HG03442 (cell line): Measurements from ENCODE around the gene RUNDC3A.
A peak's percentile ranks its signal among the peaks of the same experiment; 100 is the strongest.
"Not testable (repeated sequence)": the region's sequence is repeated elsewhere in the genome, so short reads cannot be mapped to it uniquely, and the experiment has no call there.

ENCODE experiments used
- ATAC-seq: cut with Tn5 transposase; IDR thresholded peaks from one replicate; pipeline ENCODE4 v1.9.1; 2021; ENCODE audit warnings: mild to moderate bottlenecking, moderate library complexity; ENCODE audit not compliant: unreplicated experiment

The RUNDC3A gene

DNA sequence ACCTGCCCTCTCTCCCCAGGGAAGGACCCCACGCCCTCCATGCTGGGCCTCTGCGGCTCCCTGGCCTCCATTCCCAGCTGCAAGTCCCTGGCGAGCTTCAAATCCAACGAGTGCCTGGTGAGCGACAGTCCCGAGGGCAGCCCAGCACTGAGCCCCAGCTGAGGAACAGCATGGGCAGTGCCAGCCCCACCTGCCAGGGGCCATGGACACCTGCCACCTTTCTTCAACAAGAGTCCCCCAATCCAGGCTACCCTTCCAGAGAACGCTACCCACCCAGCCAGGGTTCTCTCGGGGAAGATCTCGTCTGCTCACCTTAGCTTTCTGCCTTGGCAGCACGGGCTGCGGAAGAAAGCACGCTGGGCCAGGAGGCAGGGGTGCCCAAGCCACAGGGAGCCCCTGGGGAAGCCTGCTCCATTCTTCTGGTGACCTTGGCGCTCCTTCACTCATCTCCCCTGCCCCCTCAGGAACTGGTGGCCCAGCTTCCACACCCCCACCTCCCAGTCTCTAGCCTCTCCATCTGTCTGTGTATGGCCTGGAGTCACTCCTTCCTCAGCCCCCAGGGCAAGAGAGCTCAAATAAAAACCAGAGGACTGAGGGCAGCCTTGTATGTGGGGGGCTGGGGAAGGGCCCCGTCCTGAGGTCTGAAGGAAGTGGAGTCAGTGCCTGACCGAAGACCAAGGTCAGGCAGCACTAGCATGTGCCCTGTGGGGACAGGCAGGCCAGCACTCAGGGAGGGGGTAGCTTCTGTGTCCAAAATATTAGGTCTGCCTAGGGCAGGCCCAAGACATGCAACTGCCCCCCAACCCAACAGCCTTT is 9.9 kb downstream of the RUNDC3A start:
- no peak for ATAC-seq

DNA sequence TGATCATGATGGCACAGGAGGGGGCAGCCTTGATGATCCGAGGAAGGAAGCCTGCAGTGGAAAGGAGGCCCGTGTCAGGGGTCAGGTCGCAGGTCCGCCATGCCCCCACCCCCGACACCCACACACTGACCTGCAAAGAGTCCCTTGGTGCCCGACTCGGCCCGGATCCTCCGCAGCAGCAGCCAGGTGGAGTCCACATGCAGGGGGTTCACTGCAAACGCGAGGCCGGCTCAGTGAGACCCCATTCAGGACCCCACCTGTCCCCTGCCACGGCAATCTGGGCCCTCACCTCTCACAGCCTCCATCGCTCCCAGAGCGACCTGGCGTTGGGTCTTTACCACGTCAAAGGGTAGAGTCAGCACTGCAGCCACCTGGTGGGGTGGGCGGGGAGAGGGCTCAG is 11.7 kb downstream of the RUNDC3A start:
- no peak for ATAC-seq

DNA sequence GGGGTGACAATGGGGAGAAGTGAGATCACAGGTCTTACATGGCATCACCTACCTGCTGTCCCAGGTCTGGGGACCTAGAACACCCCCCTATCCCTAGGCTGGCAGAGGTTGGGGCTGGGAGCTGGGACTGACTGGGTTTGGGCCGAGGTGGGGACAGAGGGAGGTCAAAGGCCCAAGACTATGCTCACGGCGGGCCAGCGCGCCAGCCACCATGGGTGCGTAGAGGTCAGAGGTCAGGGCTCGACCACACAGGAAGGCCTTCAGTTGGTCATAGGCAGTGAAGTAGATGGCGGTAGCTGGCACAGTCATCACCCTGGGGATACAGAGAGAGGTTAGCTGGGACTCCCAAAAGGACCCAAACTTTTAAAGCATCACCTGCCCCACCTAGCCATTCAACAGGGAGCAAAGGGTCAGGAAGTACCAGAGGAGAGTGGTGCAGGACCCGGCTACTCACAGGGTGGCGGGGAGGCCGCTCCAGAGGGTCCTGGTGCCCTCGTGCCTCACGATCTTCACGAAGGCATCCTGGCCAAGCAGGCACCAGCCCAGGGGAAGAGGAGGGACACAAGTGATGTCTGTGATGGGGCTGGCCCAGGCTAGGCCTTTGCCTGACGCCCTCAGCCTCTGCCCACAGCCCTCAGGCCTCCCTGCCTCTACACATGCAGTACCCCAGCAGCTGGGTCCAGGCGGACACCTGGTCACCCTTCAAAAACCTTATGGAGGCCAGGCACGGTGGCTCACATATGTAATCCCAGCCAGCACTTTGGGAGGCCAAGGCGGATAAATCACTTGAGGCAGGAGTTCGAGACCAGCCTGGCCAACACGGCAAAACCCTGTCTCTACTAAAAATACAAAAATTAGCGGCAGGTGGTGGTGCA is 13.1 kb downstream of the RUNDC3A start:
- ATAC-seq = no peak

DNA sequence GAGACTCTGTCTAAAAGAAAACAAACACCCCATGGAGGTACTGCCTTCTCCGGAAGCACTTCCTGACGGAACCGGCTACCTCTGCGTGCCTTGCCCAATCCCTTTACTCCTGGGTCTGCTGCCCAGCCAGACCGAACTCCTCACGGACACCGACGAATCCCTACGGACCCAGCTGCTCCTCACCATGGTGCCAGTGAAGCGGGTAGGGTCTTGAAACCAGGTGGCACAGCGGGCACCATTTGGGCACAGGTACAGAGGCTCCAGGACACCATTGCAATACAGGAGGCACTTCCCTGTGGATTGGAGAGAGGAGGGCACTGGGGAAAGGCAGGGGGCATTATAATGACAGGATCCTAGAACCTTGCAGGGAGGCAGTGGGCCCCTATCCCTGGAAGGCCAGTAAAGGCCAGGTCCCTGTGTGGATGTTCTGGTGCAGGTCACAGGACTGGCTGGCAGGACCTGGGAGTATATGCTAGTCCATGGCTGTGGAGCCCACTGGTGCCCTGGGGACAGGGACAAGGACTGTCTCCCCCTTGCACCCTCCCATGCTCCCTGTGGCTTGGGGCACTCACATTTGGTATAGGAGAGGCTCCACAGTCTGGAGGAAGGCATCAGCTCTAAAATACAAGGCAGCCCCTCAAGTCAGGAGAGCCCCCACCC is 14.0 kb downstream of the RUNDC3A start:
- no peak for ATAC-seq

DNA sequence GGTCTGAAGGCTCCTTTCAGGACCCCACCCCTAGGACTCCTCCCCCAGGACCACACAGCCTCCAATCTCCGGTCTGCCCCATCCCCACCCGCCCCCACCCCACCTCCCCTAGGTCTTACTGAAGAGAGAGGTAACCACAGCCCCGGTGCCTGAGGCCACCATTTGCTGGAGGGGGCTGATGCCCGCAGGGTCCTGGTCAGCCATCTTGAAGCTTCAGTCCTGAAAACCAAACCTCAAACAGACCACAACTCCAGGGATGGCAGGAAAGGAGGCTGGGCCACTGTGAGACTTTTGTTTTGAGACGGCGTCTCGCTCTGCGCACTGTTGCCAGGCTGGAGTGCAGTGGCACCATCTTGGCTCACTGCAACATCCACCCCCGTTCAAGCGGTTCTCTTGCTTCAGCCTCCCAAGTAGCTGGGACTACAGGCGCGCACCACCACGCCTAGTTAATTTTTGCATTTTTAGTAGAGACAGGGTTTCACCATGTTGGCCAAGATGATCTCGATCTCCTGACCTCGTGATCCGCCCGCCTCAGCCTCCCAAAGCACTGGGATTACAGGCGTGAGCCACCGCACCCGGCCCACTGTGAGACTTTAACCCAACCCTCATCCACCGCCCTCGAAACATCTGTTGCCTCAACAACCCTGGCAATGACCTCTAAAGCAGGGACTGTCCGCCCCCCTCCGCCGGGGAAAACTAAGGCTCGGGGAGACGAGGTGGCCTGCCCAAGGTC is 15.1 kb downstream of the RUNDC3A start:
- no peak for ATAC-seq

DNA sequence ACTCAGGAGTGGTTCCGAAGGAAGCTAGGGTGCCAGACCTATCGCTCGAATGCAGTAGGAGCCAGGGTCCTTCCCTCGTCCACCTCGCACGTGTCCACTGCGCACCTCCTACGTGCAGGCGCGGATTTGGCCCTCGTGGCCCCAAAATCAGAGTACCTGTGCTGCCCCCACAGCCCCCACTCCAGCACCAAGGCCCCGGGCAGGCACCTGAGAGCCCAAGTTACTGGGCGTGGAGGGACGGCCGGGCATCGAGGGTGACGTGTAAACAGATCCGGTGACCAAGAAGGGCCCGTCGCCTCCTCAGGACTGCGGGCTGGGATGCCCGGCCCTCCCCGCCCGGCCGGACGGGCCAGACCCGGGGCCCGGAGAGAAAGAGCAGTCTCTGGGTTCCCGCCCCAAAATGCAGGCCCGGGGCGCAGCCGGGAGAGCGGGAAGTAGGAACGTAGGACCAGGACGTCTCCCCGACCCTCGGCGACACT is 15.7 kb downstream of the RUNDC3A start:
- peak; percentile 2 for ATAC-seq

DNA sequence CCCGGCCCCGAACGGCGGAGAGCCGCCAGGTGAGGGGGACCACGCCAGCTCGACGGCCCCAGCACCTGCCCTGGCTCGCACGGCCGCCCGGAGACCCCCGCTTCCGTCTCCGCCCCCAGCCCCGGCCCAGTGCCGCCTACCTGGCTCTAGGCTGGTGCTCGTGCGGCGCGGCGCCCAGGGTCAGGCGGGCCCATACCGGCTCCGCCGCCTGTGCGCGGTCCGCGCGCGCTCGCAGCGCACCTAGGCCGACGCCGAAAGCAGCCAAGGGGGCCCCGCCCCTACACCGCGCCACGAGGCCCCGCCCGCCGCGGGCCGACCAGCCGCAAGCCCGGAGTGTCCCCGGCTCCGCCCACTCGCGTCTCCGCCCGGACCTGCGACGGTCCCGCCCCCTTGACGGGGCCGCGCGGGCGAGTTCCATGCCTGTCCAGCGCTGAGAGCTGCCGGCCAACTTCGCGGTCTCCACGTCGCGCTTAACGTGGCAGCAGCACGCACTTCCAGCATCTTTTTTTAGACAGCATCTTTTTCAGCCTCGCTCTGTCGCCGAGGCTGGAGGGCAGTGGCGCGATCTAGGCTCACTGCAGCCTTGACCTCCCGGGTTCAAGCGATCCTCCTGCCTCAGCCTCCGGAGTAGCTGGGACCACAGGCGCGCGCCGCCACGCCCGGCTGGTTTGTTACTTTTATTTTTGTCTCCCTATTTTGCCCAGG is 16.3 kb downstream of the RUNDC3A start, which contains the start of gene SLC25A39:
Gene SLC25A39, minus strand, starts transcription at position 253 of the 705 bp plus-strand sequence. CDS start 1,261 bp downstream, outside the sequence.
- peak; percentile 58 for ATAC-seq

DNA sequence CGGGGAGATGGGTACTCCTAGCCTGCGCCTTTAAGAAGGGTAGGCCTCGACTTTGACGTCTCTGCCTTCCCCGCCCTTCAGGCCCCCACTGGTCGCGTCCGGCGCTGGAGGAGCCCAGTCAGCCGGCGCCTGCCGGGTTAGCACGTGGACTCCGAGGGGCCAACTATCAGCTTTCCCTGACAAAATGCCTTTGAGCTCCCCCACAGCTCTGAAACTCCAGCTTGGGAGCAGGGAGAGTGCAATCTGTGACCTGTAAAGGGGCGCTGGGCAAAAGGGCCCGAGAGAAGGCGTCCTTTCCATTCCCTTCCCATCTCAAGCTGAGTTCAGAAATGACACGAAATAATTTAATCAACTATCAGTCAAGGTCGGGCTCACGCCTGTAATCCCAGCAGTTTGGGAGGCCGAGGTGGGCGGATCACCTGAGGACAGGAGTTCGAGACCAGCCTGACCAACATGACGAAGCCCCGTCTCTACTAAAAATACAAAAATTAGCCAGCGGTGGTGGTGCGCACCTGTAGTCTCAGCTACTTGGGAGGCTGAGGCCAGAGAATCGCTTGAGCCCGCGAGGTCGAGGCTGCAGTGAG is 18.6 kb downstream of the RUNDC3A start:
- peak; percentile 39 for ATAC-seq

DNA sequence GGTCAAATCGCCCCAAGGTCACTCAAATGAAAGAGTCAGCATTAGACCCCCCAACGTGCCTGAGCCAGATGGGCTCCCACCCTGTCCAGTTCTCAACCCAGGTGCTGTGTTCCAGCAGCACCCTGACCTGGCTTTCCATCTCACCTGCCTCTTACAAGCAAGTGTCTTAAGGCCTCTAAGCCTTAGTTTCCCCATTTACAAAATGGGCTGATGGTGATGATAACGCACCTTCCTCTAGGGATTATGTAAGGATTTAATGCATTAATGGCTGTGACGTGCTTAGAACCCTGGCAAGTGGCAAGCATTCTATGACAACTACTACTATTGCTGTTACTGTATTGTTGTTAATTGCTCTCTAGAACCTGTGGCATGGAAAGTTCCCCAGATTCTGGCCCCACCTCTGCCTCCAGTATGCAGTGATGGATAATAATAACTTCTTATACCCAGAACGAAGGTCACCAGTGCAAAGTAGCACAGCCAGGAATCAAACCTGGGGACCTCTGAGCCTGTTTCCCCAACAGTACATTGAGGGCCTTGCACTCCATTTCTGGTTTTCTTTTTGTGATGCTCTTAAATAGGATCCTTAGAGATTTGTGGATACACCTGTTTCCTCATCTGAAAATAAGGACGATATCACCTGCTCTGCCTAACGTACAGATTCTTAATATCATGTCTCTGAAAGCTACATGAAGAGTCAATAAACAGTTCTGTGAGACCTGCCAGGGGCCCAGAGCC is 19.5 kb downstream of the RUNDC3A start:
- no peak for ATAC-seq

DNA sequence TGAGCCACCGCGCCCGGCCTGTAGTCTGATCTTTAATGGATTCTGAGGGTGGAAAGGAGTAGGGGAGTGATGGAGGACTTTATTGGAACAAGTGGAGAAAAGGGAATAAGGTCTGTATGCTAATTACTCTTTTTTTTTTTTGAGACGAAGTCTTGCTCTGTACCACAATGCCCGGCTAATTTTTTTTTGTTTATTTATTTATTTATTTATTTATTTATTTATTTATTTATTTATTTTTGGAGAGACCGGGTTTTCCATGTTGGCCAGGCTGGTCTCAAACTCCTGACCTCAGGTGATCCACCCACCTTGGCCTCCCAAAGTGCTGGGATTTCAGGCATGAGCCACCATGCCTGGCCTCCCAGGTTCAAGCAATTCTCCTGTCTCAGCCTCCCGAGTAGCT is 21.1 kb downstream of the RUNDC3A start:
- ATAC-seq = not testable (repeated sequence)

DNA sequence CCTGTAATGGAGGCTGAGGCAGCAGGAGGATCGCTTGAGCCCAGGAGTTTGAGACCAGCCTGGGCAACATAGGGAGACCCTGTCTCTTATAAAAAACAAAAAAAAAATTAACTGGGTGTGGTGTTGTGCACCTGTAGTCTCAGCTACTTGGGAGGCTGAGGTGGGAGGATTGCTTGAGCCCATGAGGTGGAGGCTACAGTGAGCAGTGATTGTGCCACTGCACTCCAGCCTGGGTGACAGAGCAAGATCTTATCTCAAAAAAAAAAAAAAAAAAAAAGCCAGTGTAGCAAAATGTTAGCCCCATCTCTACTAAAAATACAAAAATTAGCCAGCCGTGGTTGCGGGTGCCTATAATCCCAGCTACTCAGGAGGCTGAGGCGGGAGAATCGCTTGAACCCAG is 21.9 kb downstream of the RUNDC3A start:
- ATAC-seq = not testable (repeated sequence)

DNA sequence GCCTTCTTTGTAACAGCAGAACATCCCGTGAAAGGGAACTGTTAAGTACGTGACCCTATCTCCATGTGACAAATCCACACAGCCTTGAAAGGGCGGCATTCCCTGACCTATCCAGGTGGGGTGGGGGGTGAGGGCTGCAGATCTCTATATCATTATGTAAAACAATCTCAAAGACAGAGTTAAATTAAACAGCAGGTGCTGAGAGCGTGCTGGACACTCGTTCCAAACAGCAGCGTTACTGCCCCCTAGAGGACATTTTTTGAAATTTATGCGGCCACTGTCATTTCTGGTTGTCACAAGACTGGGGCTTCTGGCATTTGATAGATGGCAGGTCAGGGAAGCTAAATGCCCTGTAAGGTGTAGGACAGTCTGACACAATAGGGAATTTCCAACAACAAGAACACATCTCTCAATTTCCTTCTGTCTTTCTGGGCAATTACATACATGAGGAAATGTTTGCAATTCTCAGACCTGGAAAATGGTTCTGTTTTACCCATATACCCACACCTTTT is 22.9 kb downstream of the RUNDC3A start:
- no peak for ATAC-seq

DNA sequence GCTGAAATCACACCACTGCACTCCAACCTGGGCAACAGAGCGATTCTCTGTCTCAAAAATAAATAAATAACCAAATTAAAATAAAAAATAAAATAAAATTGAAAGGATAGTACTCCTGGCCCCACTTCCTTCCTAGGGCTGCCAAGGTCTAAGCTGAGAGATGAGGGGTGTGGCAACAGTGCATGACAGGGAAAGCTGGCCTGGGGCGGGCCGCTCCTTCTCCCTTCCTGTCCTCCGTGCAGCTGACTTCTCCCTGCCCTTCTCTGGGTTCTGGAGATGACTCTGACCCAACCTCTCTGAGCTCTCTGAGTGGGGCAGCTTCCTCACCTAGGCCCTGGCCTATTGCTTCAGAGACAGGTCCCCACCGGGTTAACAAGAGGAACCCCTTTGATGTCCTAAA is 25.0 kb downstream of the RUNDC3A start:
- ATAC-seq = no peak

DNA sequence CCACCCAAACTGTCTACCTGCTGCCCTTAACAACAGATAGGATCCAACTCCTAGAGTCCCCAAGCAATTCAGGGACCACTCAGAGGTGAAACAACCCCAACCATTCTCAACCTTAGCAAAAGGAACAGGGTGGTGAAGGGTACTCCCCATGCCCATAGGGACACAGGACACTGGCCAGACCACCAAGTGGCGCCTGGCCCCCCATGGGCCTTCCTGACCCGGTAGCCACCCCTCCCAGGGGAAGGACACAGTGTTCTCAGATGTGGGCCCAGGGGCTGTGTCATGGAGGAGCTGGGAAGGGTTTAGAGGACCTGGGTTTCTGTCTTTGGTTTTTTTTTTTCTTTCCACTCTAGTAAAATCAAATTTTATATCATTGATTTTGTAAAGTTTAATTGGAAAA is 25.9 kb downstream of the RUNDC3A start:
- no peak for ATAC-seq

DNA sequence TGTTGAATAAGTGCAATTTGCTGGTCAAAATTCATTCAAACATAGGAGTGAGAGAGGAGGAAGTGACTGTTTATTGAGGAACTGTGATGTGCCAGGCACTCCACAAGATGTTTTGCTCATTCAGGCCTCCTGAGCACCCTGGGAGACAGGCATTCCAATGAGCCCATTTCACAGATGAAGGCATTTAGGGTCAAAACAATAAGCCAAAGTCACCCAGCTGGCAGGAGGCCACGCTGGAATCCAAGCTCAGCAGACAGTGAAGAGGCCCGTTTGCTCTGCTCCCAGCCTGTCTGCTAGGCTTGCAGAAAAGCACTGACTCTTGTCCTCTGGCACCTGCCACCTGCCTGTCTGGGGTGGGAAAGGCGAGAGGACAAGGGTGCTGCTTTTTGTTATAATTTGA is 26.3 kb downstream of the RUNDC3A start:
- no peak for ATAC-seq

DNA sequence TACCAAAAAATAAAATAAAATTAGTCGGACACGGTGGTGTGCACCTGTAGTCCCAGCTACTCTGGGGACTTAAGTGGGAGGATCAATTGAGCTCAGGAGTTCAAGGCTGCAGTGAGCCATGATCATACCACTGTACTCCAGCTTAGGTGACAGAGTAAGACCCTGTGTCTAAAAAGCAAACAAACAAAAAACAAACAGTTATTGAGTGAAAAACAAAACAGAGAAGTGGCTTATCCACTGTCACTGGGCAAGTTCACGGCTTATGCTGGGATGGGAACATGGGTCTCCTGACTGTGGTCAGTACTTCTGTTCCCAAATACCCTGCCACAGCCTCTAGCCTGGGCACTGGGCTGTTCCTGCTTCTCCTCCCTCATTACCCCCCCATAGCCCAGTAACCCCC is 27.2 kb downstream of the RUNDC3A start:
- ATAC-seq = no peak

DNA sequence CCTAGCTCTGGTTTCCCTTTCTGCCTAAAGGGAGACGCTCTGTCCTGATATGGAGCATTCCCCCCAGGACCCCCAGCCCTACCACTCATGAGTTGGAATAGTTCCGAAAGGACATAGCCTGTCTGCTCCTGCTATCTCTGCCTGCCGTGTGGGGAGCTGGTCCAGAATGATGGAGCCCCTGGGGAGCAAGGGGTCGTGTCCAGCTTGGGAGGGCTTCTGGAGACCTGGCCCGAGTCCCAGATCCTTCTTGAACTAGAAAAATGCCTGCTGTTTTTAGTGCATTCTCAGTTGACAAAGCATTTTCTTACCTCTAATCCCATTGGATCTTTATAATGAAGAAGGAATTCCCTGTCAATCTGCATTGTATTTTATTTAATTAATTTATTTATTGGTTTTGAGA is 27.6 kb downstream of the RUNDC3A start:
- no peak for ATAC-seq

DNA sequence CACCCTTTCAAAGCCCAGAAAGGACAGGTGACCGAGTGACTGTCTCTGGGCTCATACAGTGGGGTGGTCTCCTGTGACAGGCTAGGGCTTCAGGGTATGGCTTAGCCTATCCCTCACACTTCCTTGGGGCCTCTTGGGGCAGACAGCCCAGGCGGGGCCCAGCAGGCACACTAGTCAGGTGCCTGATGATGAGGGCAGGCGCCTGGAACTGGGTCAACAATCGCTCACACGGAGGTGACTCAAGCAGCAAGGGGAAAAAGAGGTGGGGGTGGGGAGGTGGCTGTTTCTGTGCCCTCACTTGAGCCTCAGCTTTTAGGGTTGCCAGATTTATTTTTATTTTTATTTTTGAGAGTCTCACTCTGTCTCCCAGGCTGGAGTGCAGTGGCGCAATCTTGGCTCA is 30.3 kb downstream of the RUNDC3A start:
- ATAC-seq = no peak

DNA sequence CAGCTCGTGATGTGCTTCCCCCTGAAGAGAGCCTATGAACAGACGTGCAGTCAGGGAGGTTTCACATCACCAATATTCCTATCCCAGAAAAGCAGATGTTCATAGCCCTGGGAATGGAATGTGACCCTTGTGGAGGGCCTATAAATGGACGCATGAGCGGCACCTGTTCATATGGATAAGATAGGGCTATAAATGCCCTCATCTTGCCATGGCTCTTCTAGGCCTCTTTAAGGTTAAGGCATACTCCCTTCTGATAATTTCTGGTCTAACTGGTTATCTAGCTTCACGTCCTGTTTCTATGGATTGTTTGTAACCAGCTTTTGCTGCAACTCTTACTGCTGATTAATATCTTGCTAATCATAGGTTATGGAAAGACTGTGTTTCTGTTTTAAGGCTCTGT is 32.2 kb downstream of the RUNDC3A start:
- not testable (repeated sequence) for ATAC-seq
